Measurements from ENCODE around the gene MPP7. TPM values are rescaled to one million over a fixed set of nuclear protein-coding genes. Genes with fewer than 3 reads are reported as not detected.

Gene MPP7
- total RNA-seq, 4 donors from 2014 or later, result 13.1 to 44.8 (median 27.3) TPM

DNA sequence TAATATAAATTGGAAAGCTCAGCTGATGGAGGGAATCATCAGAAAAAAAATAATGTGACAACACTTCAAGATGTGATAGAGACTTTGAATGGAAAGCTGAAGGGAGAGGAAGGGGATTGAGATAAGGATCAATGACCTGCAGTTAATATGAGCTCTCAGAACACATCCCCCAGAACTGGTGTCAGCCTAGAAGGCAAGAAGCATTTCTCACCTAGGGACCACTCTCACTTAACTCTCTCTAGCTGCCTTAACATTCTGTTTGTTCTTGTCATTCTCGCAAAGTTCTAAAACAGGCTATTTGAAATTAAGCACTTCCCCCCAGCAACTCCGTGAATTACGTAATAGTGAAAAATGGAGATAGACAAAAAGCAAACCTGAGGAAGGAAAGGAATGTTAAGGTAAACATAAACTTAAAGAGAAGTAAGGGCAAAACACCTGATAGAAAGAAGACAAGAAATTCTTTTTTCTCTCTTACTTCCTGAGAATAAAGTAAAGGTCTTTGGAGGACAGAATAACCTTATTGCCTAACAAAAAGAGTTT, 1.2 kb upstream of the MPP7 start:
- DNase-seq, result no peak
- Histone ChIP-seq H3K4me1 (peaks cover 0 to 23% (median 15%) of the 10 kb centered on the region in 4 donors), H3K9me3 (no peaks in the 10 kb centered on the region), H3K36me3 (no peaks in the 10 kb centered on the region), H3K27ac (peak overlapping the region in 2 of 4 donors; percentile 96 to 97), H3K4me3 (peak overlapping the region in 1 of 4 donors; percentile 98), H3K27me3 (peaks cover 3% of the 10 kb centered on the region)
- 34 to 50% methylated on average over 3 of the region's 3 CpGs for WGBS, 2 donors (ENCODE audit: low coverage in 1 of 2)
- intact Hi-C loops (cut with DNase I; ENCODE audit: low total_unique reads), result no loop called here
- in situ Hi-C loops (cut with MboI; ENCODE audit: low pct_ligation_motif_present in 1 of 4, low pct_unique_long_range_greater_than_20kb in 1 of 4, low sequenced_read_pairs in 3 of 4), result no loop called here
- TF ChIP-seq, protein P1, sequence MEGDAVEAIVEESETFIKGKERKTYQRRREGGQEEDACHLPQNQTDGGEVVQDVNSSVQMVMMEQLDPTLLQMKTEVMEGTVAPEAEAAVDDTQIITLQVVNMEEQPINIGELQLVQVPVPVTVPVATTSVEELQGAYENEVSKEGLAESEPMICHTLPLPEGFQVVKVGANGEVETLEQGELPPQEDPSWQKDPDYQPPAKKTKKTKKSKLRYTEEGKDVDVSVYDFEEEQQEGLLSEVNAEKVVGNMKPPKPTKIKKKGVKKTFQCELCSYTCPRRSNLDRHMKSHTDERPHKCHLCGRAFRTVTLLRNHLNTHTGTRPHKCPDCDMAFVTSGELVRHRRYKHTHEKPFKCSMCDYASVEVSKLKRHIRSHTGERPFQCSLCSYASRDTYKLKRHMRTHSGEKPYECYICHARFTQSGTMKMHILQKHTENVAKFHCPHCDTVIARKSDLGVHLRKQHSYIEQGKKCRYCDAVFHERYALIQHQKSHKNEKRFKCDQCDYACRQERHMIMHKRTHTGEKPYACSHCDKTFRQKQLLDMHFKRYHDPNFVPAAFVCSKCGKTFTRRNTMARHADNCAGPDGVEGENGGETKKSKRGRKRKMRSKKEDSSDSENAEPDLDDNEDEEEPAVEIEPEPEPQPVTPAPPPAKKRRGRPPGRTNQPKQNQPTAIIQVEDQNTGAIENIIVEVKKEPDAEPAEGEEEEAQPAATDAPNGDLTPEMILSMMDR (IDR thresholded peaks at IDR 0.05), result no peak
- TF ChIP-seq POLR2A (IDR thresholded peaks at IDR 0.05), result no peak
- no peak for TF ChIP-seq EP300 (IDR thresholded peaks at IDR 0.05; ENCODE audit: low read depth)
- TF ChIP-seq POLR2AphosphoS5 (IDR thresholded peaks at IDR 0.05), result no peak

DNA sequence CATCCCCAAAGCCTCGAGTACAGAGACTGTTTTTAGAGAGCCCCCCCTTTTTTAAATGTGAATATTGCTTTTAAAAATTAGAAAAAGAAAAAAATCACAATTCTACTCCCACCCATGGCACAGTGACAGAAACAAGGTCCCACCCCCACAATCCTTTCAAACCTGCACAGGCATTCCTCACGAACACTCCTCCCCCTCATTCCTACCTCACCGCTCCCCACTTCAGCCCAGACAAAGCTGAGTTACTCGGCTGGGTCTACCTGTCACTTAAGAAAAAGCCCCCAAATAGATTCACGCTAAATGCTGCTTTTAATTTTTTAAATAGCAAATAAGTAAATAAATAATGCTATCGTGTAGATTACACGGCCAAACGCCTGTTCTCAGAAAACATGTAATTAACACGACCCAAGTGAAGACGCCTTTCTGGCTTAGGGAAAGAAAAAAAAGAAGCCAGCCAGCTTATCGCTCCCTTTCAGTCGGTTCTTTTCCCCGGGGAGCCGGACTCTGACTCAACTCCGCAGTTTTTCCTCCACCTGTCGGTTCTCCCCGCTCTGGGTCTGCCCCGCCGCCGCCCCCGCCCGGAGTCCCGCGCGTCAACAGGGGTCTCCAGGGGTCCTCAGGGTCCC, 739 bp downstream of the MPP7 start:
- WGBS, 2 donors (ENCODE audit: low coverage in 1 of 2), result 2 to 3% methylated on average over 4 to 25 of the region's 25 CpGs
- in situ Hi-C loops (cut with MboI; ENCODE audit: low pct_ligation_motif_present in 1 of 4, low pct_unique_long_range_greater_than_20kb in 1 of 4, low sequenced_read_pairs in 3 of 4), result no loop called here
- peak; percentile 14 for DNase-seq
- Histone ChIP-seq H3K9me3 (no peaks in the 10 kb centered on the region), H3K4me3 (peak overlapping the region; percentile 63 to 98 (median 84)), H3K27ac (peak overlapping the region; percentile 92 to 97 (median 96)), H3K27me3 (peaks cover 3% of the 10 kb centered on the region), H3K36me3 (no peaks in the 10 kb centered on the region), H3K4me1 (peaks cover 0 to 23% (median 15%) of the 10 kb centered on the region in 4 donors)
- intact Hi-C loops (cut with DNase I; ENCODE audit: low total_unique reads), result loop anchor here (2.0 kb wide), 2 partner anchors 33 to 81 kb away; no protein-coding TSS in a partner anchor
- no peak for TF ChIP-seq POLR2AphosphoS5 (IDR thresholded peaks at IDR 0.05)
- TF ChIP-seq POLR2A (IDR thresholded peaks at IDR 0.05), result no peak
- no peak for TF ChIP-seq EP300 (IDR thresholded peaks at IDR 0.05; ENCODE audit: low read depth)
- TF ChIP-seq, protein P1 (IDR thresholded peaks at IDR 0.05), result no peak

DNA sequence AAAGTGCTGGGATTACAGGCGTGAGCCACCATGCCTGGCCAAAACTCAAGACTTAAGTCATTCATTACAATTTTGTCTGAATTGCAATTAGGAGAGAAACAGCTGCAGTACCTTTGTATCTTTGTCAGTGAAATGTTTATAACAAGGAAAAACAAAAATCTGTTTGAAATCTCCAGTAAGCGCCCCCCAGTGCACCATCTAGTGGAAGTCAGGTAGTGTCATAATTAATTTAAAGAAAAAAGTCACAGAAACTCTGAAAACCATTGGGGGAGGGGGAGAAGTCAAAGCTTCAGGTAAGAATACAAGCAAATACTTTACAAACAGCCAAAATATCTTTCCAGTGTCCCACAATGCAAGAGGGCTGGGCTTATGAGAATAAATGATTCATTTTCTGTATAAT, 2.8 kb downstream of the MPP7 start:
- Histone ChIP-seq H3K27ac (no peak overlapping the region), H3K9me3 (no peaks in the 10 kb centered on the region), H3K27me3 (no peaks in the 10 kb centered on the region), H3K4me3 (no peak overlapping the region), H3K4me1 (peaks cover 8 to 36% (median 20%) of the 10 kb centered on the region in 4 donors), H3K36me3 (no peaks in the 10 kb centered on the region)
- intact Hi-C loops (cut with DNase I; ENCODE audit: low total_unique reads), result no loop called here
- in situ Hi-C loops (cut with MboI; ENCODE audit: low pct_ligation_motif_present in 1 of 4, low pct_unique_long_range_greater_than_20kb in 1 of 4, low sequenced_read_pairs in 3 of 4), result no loop called here
- 56 to 60% methylated on average over 1 to 2 of the region's 2 CpGs for WGBS, 2 donors (ENCODE audit: low coverage in 1 of 2)
- TF ChIP-seq POLR2A (IDR thresholded peaks at IDR 0.05), result no peak
- TF ChIP-seq POLR2AphosphoS5 (IDR thresholded peaks at IDR 0.05), result no peak
- TF ChIP-seq EP300 (IDR thresholded peaks at IDR 0.05; ENCODE audit: low read depth), result no peak
- TF ChIP-seq, protein P1 (IDR thresholded peaks at IDR 0.05), result peak in 1 of 5 experiments; percentile 6
- no peak for DNase-seq

DNA sequence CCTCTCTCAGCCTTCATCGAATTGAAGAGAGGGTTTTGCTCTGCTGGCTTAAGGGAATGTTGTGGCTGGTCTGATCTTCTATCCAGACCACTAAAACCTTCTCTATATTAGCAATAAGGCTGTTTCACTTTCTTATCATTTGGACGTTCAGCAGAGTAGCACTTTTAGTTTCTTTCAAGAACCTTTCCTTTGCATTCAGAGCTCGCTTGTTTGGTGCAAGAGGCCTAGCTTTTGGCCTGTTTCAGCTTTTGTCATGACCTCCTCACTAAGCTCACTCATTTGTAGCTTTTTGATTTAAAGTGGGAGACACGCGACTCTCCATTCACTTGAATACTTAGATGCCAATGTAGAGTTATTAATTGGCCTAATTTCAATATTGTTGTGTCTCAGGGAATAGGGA, 3.9 kb downstream of the MPP7 start:
- intact Hi-C loops (cut with DNase I; ENCODE audit: low total_unique reads), result no loop called here
- Histone ChIP-seq H3K4me3 (no peak overlapping the region), H3K9me3 (no peaks in the 10 kb centered on the region), H3K4me1 (peaks cover 8 to 36% (median 18%) of the 10 kb centered on the region in 4 donors), H3K27me3 (no peaks in the 10 kb centered on the region), H3K27ac (no peak overlapping the region), H3K36me3 (no peaks in the 10 kb centered on the region)
- 67 to 76% methylated on average over 1 to 5 of the region's 5 CpGs for WGBS, 2 donors (ENCODE audit: low coverage in 1 of 2)
- in situ Hi-C loops (cut with MboI; ENCODE audit: low pct_ligation_motif_present in 1 of 4, low pct_unique_long_range_greater_than_20kb in 1 of 4, low sequenced_read_pairs in 3 of 4), result no loop called here
- no peak for DNase-seq
- TF ChIP-seq POLR2AphosphoS5 (IDR thresholded peaks at IDR 0.05) (no peak), EP300 (IDR thresholded peaks at IDR 0.05; ENCODE audit: low read depth) (no peak), POLR2A (IDR thresholded peaks at IDR 0.05) (no peak)
- TF ChIP-seq, protein P1 (IDR thresholded peaks at IDR 0.05), result no peak

Measured in transverse colon (tissue), 4 donors.